Esophagus squamous epithelium (tissue), 5 donors: ENCODE results near the gene TRAPPC5. TPM values are rescaled to one million over a fixed set of nuclear protein-coding genes. Genes with fewer than 3 reads are reported as not detected.

Experiments used
- DNase-seq: peaks from one replicate; lab custom pipeline; 2025; lab: John Stamatoyannopoulos, UW
- H3K27ac ChIP-seq, 4 donors: fragments of 200-600 bp; sonication (generic); one replicate each; pipeline ENCODE4 v1.5.1; 2016 to 2019; ENCODE audit warnings: mild to moderate bottlenecking in 1 of 4
- H3K27me3 ChIP-seq, 4 donors: fragments of 200-600 bp; sonication (generic); 1 replicate in 3 of 4; 2 replicates in 1 of 4; pipeline versions ENCODE4 v1.5.1 to v1.6.0; 2017 to 2021; ENCODE audit warnings: antibody characterized with exemption in 1 of 4
- H3K36me3 ChIP-seq, 3 donors: fragments of 200-600 bp; sonication (generic); one replicate each; pipeline ENCODE4 v1.5.1; 2016 to 2019
- H3K4me1 ChIP-seq, 3 donors: fragments of 200-600 bp; sonication (generic); one replicate each; pipeline ENCODE4 v1.5.1; 2017 to 2019
- H3K4me3 ChIP-seq, 4 donors: fragments of 200-600 bp; sonication (generic); 1 replicate in 3 of 4; 2 replicates in 1 of 4; pipeline ENCODE4 v1.5.1; 2016 to 2019; ENCODE audit warnings: mild to moderate bottlenecking in 2 of 4, moderate library complexity in 1 of 4
- H3K9me3 ChIP-seq, 3 donors: fragments of 200-600 bp; sonication (generic); one replicate each; pipeline ENCODE4 v1.5.1; 2016 to 2019
- POLR2A ChIP-seq, 4 donors: fragments of 450-650 bp; IDR thresholded peaks; one replicate each; pipeline ENCODE4 v1.6.1; 2017; ENCODE audit warnings: antibody characterized with exemption in 4 of 4, mild to moderate bottlenecking in 4 of 4, moderate library complexity in 3 of 4
- WGBS, 2 donors: methylation state at CpG; one replicate each; pipeline ENCODE4 v1.1.5; 2018; 5-methylcytosine and 5-hydroxymethylcytosine counted together
- intact Hi-C: fragments of 100-400 bp; cut with DNase I; formaldehyde crosslinking; loops from one replicate; pipeline ENCODE4 v1.15.0; 2022
- total RNA-seq, 4 donors: library from RNA; depleted of rRNA; stranded (reverse); fragments of >200 nt; gene quantifications; one replicate each; pipeline ENCODE4 v1.1.0, GENCODE V29; 2016
- TF ChIP-seq, protein P1 (sequence below), 6 experiments: fragments of 450-650 bp in 4 of 6; fragments of 200-600 bp in 2 of 6; sonication (generic) in 2 of 6; IDR thresholded peaks; one replicate each; pipeline ENCODE4 v1.5.1; 2016 to 2019; ENCODE audit warnings: antibody characterized with exemption in 6 of 6, mild to moderate bottlenecking in 4 of 6, moderate library complexity in 4 of 6
- donor health status: DM: yes; HTN: yes; CAD: no.

Gene TRAPPC5
- total RNA-seq, 4 donors from 2014 or later, result 52.3 to 91.5 (median 77.4) TPM

DNA sequence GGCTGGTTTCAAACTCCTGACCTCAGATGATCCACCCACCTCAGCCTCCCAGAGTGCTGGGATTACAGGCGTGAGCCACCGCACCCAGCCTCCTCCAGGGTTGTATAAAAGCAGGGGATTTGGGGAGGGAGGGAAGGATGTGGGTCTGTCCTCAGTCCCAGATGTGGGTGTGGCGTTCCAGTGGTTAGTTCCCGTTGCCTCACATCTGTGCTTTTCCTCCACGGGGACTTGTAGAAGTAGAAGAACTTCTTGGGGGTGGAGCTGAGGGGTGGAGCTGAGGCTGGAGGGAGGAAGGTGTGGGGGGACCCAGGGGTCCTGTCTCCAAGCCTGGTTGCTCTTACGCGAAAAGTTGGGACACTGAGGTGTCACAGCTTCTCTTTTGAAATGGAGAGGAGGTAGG, 4.3 kb upstream of the TRAPPC5 start:
- H3K4me1 ChIP-seq, result peaks cover 4 to 29% (median 5%) of the 10 kb centered on the region in 3 donors
- no peaks in the 10 kb centered on the region for H3K36me3 ChIP-seq
- DNase-seq, result no peak
- no peak overlapping the region for H3K4me3 ChIP-seq
- TF ChIP-seq, protein P1, sequence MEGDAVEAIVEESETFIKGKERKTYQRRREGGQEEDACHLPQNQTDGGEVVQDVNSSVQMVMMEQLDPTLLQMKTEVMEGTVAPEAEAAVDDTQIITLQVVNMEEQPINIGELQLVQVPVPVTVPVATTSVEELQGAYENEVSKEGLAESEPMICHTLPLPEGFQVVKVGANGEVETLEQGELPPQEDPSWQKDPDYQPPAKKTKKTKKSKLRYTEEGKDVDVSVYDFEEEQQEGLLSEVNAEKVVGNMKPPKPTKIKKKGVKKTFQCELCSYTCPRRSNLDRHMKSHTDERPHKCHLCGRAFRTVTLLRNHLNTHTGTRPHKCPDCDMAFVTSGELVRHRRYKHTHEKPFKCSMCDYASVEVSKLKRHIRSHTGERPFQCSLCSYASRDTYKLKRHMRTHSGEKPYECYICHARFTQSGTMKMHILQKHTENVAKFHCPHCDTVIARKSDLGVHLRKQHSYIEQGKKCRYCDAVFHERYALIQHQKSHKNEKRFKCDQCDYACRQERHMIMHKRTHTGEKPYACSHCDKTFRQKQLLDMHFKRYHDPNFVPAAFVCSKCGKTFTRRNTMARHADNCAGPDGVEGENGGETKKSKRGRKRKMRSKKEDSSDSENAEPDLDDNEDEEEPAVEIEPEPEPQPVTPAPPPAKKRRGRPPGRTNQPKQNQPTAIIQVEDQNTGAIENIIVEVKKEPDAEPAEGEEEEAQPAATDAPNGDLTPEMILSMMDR (IDR thresholded peaks at IDR 0.05), result no peak
- TF ChIP-seq POLR2A (IDR thresholded peaks at IDR 0.05), result no peak
- intact Hi-C loops, result loop anchor here (5.0 kb wide), 1 partner anchor 109 kb away; no protein-coding TSS in a partner anchor
- no peak overlapping the region for H3K27ac ChIP-seq
- 18 to 46% methylated on average over 4 to 7 of the region's 7 CpGs for WGBS, 2 donors
- peaks cover 0 to 82% (median 0%) of the 10 kb centered on the region in 4 donors for H3K27me3 ChIP-seq
- no peaks in the 10 kb centered on the region for H3K9me3 ChIP-seq

DNA sequence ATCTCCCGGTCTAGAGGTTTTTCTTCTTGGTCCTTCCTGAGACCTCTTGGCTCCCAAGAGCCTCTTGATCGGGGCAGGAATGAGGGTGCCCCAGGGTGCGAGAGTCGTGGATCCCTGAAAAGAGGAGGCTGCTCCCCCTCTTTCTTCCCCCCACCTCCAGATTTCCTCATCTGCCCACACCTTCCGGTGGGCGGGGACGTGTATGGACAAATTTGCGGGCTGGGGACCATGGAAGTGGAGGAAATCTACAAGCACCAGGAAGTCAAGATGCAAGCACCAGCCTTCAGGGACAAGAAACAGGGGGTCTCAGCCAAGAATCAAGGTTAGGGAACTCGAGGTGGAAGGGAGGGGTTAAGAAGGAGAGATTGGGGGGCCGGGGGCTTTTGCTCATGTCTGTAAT, 3.8 kb upstream of the TRAPPC5 start, which contains the start of gene MCEMP1:
Gene MCEMP1, plus strand, starts transcription at position 237 of the 400 bp plus-strand sequence. Its CDS starts 31 bp downstream, at position 268.
- 13 to 31% methylated on average over 4 to 6 of the region's 10 CpGs for WGBS, 2 donors
- intact Hi-C loops, result loop anchor here (5.0 kb wide), 1 partner anchor 110 kb away; no protein-coding TSS in a partner anchor

DNA sequence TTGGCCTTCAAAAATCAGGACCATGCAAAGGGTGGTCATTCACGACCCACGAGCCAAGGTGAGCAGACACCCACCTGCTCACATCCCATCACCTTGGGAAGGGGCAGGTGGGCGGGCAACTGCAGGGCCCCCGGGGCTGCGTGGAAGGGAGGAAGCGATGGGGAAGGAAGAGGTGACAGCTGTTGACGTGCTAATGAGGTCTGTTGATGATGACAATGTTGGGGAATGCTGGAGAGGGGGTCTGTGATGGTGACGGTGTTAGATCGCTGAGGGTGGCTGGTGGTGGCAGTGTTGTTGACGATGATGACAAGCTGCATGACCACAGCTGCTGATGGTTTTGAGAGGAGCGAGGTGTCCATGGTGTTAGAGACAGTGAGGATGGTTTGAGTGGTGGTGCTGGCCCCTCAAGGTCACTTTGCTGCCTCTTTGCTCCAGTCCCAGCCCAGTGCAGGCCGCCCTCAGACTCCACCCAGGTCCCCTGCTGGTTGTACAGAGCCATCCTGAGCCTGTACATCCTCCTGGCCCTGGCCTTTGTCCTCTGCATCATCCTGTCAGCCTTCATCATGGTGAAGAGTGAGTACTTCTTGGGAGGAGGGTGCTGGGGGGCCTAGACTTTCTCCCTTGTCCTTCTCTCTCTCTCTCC, 2.8 kb upstream of the TRAPPC5 start:
- intact Hi-C loops, result loop anchor here (5.0 kb wide), 1 partner anchor 110 kb away; no protein-coding TSS in a partner anchor
- Histone ChIP-seq H3K36me3 (peaks cover 5 to 8% (median 5%) of the 10 kb centered on the region in 3 donors), H3K4me3 (no peak overlapping the region), H3K9me3 (no peaks in the 10 kb centered on the region), H3K27me3 (peaks cover 0 to 68% (median 0%) of the 10 kb centered on the region in 4 donors), H3K4me1 (peaks cover 9 to 42% (median 10%) of the 10 kb centered on the region in 3 donors), H3K27ac (no peak overlapping the region)
- TF ChIP-seq, protein P1 (IDR thresholded peaks at IDR 0.05), result peak in 1 of 6 experiments; percentile 10
- no peak for TF ChIP-seq POLR2A (IDR thresholded peaks at IDR 0.05)
- no peak for DNase-seq
- WGBS, 2 donors, result 54% methylated on average over 8 to 10 of the region's 12 CpGs

More for the DNA sequence above, 3.8 kb upstream of the TRAPPC5 start, which contains the start of gene MCEMP1:
- Histone ChIP-seq H3K4me3 (no peak within 1 kb of the TSS), H3K4me1 (peaks cover 4 to 33% (median 6%) of the 10 kb centered on the region in 3 donors), H3K9me3 (no peaks in the 10 kb centered on the region), H3K27ac (no peak within 1 kb of the TSS), H3K27me3 (peaks cover 0 to 77% (median 0%) of the 10 kb centered on the region in 4 donors), H3K36me3 (no peaks in the 10 kb centered on the region)
- TF ChIP-seq, protein P1 (IDR thresholded peaks at IDR 0.05), result no peak
- TF ChIP-seq POLR2A (IDR thresholded peaks at IDR 0.05), result no peak
- no peak for DNase-seq

DNA sequence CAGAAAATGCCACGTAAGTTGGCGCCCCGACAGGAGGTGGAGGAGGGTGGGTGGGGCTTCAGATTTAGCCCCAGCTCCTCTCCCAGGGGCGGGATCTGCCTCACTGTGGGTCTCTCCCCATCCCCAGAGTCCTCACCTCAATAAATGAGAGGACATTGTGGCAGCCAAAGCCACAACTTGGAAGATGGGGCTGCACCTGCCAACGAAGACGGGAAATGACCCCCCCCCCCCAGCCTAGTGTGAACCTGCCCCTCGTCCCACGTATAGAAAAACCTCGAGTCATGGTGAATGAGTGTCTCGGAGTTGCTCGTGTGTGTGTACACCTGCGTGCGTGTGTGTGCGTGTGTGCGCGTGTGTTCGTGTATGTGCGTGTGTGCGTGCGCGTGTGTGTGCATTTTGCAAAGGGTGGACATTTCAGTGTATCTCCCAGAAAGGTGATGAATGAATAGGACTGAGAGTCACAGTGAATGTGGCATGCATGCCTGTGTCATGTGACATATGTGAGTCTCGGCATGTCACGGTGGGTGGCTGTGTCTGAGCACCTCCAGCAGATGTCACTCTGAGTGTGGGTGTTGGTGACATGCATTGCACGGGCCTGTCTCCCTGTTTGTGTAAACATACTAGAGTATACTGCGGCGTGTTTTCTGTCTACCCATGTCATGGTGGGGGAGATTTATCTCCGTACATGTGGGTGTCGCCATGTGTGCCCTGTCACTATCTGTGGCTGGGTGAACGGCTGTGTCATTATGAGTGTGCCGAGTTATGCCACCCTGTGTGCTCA, 1.5 kb upstream of the TRAPPC5 start:
- no peak overlapping the region for H3K4me3 ChIP-seq

More for the DNA sequence above, 1.5 kb upstream of the TRAPPC5 start:
- Histone ChIP-seq H3K9me3 (no peaks in the 10 kb centered on the region), H3K27me3 (peaks cover 0 to 54% (median 0%) of the 10 kb centered on the region in 4 donors), H3K4me1 (peaks cover 9 to 40% (median 10%) of the 10 kb centered on the region in 3 donors), H3K36me3 (peaks cover 5 to 22% (median 10%) of the 10 kb centered on the region in 3 donors), H3K27ac (no peak overlapping the region)
- TF ChIP-seq, protein P1 (IDR thresholded peaks at IDR 0.05), result no peak
- no peak for TF ChIP-seq POLR2A (IDR thresholded peaks at IDR 0.05)
- no peak for DNase-seq
- 16 to 35% methylated on average over 11 to 17 of the region's 30 CpGs for WGBS, 2 donors
- intact Hi-C loops, result loop anchor here (5.0 kb wide), 1 partner anchor 112 kb away; no protein-coding TSS in a partner anchor
